ENCODE measurements around the gene PATE4. TPM values are rescaled to one million over a fixed set of nuclear protein-coding genes. Genes with fewer than 3 reads are reported as not detected.

PATE4 gene
- total RNA-seq (2021; ENCODE audit: unreplicated experiment) (not detected), Bru-seq, nascent RNA (not detected), BruChase-seq, experiment 1, labeled RNA remaining after a 6-hour chase (not detected), BruChase-seq, experiment 2, labeled RNA remaining after a 2-hour chase (not detected)
- not detected in 2 replicates for polyA plus RNA-seq (2012)
- long read RNA-seq = 0 reads

- no peaks in the 10 kb centered on the region for H3K9me3 ChIP-seq (ENCODE audit: control insufficient read depth in 1 of 2, insufficient read depth in 1 of 2, low read depth in 1 of 2, low read length in 2 of 2)
- no peak for ATAC-seq
- H3K27ac ChIP-seq (ENCODE audit: low read depth, low read length) = no peak within 1 kb of the TSS
- no peak within 1 kb of the TSS for H3K4me2 ChIP-seq (ENCODE audit: low read length)
- no TSS peak for BruUV-seq (replicated peaks)
- H2AFZ ChIP-seq (ENCODE audit: low read depth, low read length, poor library complexity, severe bottlenecking) = no peak within 1 kb of the TSS
- no peak within 1 kb of the TSS for H3K9ac ChIP-seq (ENCODE audit: low read length)
- H4K20me1 ChIP-seq (ENCODE audit: insufficient read depth) = no peaks in the 10 kb centered on the region
- H3K36me3 ChIP-seq (ENCODE audit: control insufficient read depth in 1 of 2, insufficient read depth in 2 of 2, low read length in 2 of 2) = no peaks in the 10 kb centered on the region
- POLR2A ChIA-PET = no interaction called here
- no peak for DNase-seq (ENCODE audit: low read depth, low spot score)
- CTCF ChIA-PET = no interaction called here
- H3K4me1 ChIP-seq (ENCODE audit: control insufficient read depth in 1 of 2, insufficient read depth in 2 of 2, low read length in 2 of 2) = no peaks in the 10 kb centered on the region
- RAD21 ChIA-PET (ENCODE audit: low non-redundant PET in 1 of 2, low total read pairs in 2 of 2, uncharacterized antibody in 2 of 2, unreplicated experiment in 2 of 2) = no interaction called here
- H3K79me2 ChIP-seq (ENCODE audit: insufficient read depth, low read length) = no peaks in the 10 kb centered on the region
- no peaks in the 10 kb centered on the region for H3K9me2 ChIP-seq (ENCODE audit: insufficient read depth)
- H3K27me3 ChIP-seq (ENCODE audit: insufficient read depth, low read length) = peaks cover 58% of the 10 kb centered on the region
- H3K4me3 ChIP-seq (replicated peaks in 1 of 2; ENCODE audit: low read depth in 1 of 2, low read length in 2 of 2) = no peak within 1 kb of the TSS
- TF ChIP-seq CBX3 (IDR thresholded peaks at IDR 0.05; ENCODE audit: low read depth) = no peak
- TF ChIP-seq ZBTB33 (IDR thresholded peaks at IDR 0.05; ENCODE audit: extremely low read depth, insufficient replicate concordance, low read length) = no peak
- intact Hi-C loops (cut with micrococcal nuclease) = no loop called here
Measured at GRCh38 chr11:125833016-125833415, at the start of gene PATE4. TSS of gene PATE4 (plus strand) at chr11:125833316. CDS start at chr11:125833360, 44 bp downstream.

GRCh38 chr11:125784678-125785077 lies 48.4 kb upstream of the PATE4 start:
- intact Hi-C loops (cut with micrococcal nuclease) = no loop called here
- ChIA-PET CTCF (no interaction called here), RAD21 (ENCODE audit: low non-redundant PET in 1 of 2, low total read pairs in 2 of 2, uncharacterized antibody in 2 of 2, unreplicated experiment in 2 of 2) (no interaction called here), POLR2A (no interaction called here)
- H3K4me2 ChIP-seq (ENCODE audit: low read length) = no peak overlapping the region
- no peaks in the 10 kb centered on the region for H3K79me2 ChIP-seq (ENCODE audit: insufficient read depth, low read length)
- H3K4me3 ChIP-seq (replicated peaks in 1 of 2; ENCODE audit: low read depth in 1 of 2, low read length in 2 of 2) = no peak overlapping the region
- TF ChIP-seq CTCF (IDR thresholded peaks at IDR 0.05 in 2 of 3, conservative IDR thresholded peaks at IDR 0.05 in 1 of 3; ENCODE audit: borderline replicate concordance in 1 of 3, insufficient read depth in 1 of 3, low read depth in 2 of 3, low read length in 2 of 3) (no peak), ELF1 (IDR thresholded peaks at IDR 0.05; ENCODE audit: borderline replicate concordance, low read depth) (no peak), EZH2phosphoT487 (IDR thresholded peaks at IDR 0.05; ENCODE audit: borderline replicate concordance) (no peak), ZBTB33 (IDR thresholded peaks at IDR 0.05; ENCODE audit: extremely low read depth, insufficient replicate concordance, low read length) (no peak), SP1 (IDR thresholded peaks at IDR 0.05; ENCODE audit: low read depth) (no peak), SRF (IDR thresholded peaks at IDR 0.05; ENCODE audit: low read depth) (no peak), ZNF274 (IDR thresholded peaks at IDR 0.05; ENCODE audit: low read depth, low read length) (no peak), POLR2AphosphoS5 (IDR thresholded peaks at IDR 0.05; ENCODE audit: low read depth, low read length) (no peak), POLR2A (IDR thresholded peaks at IDR 0.05; ENCODE audit: borderline replicate concordance, extremely low read depth, insufficient read depth, insufficient read length) (no peak), SIN3A (IDR thresholded peaks at IDR 0.05; ENCODE audit: low read depth) (no peak), RAD21 (IDR thresholded peaks at IDR 0.05; ENCODE audit: low read depth) (no peak), ZFX (IDR thresholded peaks at IDR 0.05) (no peak), EZH2 (IDR thresholded peaks at IDR 0.05) (no peak), ATF3 (IDR thresholded peaks at IDR 0.05) (no peak)
- no peaks in the 10 kb centered on the region for H3K9me2 ChIP-seq (ENCODE audit: insufficient read depth)
- no peak overlapping the region for H3K27ac ChIP-seq (ENCODE audit: low read depth, low read length)
- ATAC-seq (no peak), DNase-seq (ENCODE audit: low read depth, low spot score) (no peak)
- H4K20me1 ChIP-seq (ENCODE audit: insufficient read depth) = no peaks in the 10 kb centered on the region
- no peaks in the 10 kb centered on the region for H3K36me3 ChIP-seq (ENCODE audit: control insufficient read depth in 1 of 2, insufficient read depth in 2 of 2, low read length in 2 of 2)
- BruUV-seq (replicated peaks) = no TSS peak
- no peaks in the 10 kb centered on the region for H3K9me3 ChIP-seq (ENCODE audit: control insufficient read depth in 1 of 2, insufficient read depth in 1 of 2, low read depth in 1 of 2, low read length in 2 of 2)
- H2AFZ ChIP-seq (ENCODE audit: low read depth, low read length, poor library complexity, severe bottlenecking) = no peak overlapping the region
- H3K4me1 ChIP-seq (ENCODE audit: control insufficient read depth in 1 of 2, insufficient read depth in 2 of 2, low read length in 2 of 2) = no peaks in the 10 kb centered on the region
- H3K27me3 ChIP-seq (ENCODE audit: insufficient read depth, low read length) = peaks cover 10% of the 10 kb centered on the region
- no peak overlapping the region for H3K9ac ChIP-seq (ENCODE audit: low read length)
